H1 (cell line): ENCODE measurements around the gene CXADR. TPM values are rescaled to one million over a fixed set of nuclear protein-coding genes. Genes with fewer than 3 reads are reported as not detected.

ENCODE experiments used
- CTCF ChIA-PET: fragments of 300-600 bp; sonication (Branson Sonifier 250); formaldehyde crosslinking; loops from one replicate; lab custom pipeline; 2021; ENCODE audit not compliant: partially characterized antibody; lab: Charles Lee
- POLR2A ChIA-PET: fragments of 300-600 bp; sonication (Branson Sonifier 250); formaldehyde crosslinking; loops from one replicate; lab custom pipeline; 2021; ENCODE audit warnings: inconsistent platforms; ENCODE audit not compliant: partially characterized antibody; lab: Charles Lee
- DNase-seq, 2 experiments: peaks; one replicate each; pipeline versions ENCODE4 v3.0.0 to v3.0.0-alpha.2; 2010 to 2022; ENCODE audit warnings: low spot score in 2 of 2, low read depth in 1 of 2, mixed read lengths in 1 of 2
- FAIRE-seq: peaks from 2 replicates; lab custom pipeline; 2011; peaks lifted over from hg19 to GRCh38; lab: Jason Lieb, UNC
- H2AFZ ChIP-seq: 2 replicates; pipeline ENCODE4 v1.8.1; 2012; ENCODE audit warnings: low read length, inconsistent platforms
- H2AK5ac ChIP-seq: 2 replicates; pipeline ENCODE4 v1.6.1; 2013; ENCODE audit warnings: low read depth, low read length
- H2BK120ac ChIP-seq: replicated peaks from 2 replicates; pipeline ENCODE3; 2013; ENCODE audit warnings: low read depth, low read length, inconsistent platforms
- H2BK12ac ChIP-seq: 2 replicates; pipeline ENCODE4 v1.6.1; 2013; ENCODE audit warnings: low read depth, low read length
- H2BK15ac ChIP-seq: 2 replicates; pipeline ENCODE4 v1.6.1; 2013; ENCODE audit warnings: low read length
- H2BK20ac ChIP-seq: 2 replicates; pipeline ENCODE4 v1.6.1; 2013; ENCODE audit warnings: low read length
- H2BK5ac ChIP-seq: 2 replicates; pipeline ENCODE4 v1.6.1; 2013; ENCODE audit warnings: low read depth, low read length
- H3K14ac ChIP-seq: 2 replicates; pipeline ENCODE4 v1.6.1; 2013; ENCODE audit warnings: inconsistent platforms; ENCODE audit not compliant: insufficient read length
- H3K18ac ChIP-seq: 2 replicates; pipeline ENCODE4 v1.6.1; 2013; ENCODE audit warnings: low read length; ENCODE audit errors: extremely low read depth
- H3K23ac ChIP-seq: 2 replicates; pipeline ENCODE4 v1.6.1; 2013; ENCODE audit warnings: inconsistent platforms; ENCODE audit not compliant: insufficient read length
- H3K23me2 ChIP-seq: 2 replicates; pipeline ENCODE4 v1.6.1; 2013; ENCODE audit warnings: low read depth, low read length
- H3K27ac ChIP-seq: 2 replicates; pipeline ENCODE4 v1.6.1; 2011; ENCODE audit warnings: low read depth, low read length, inconsistent platforms
- H3K27me3 ChIP-seq, 4 experiments: replicated peaks in 1 of 4; 1 replicate in 1 of 4; 2 replicates in 3 of 4; pipeline versions ENCODE4 v1.6.1 to v1.8.1; 2011 to 2013; ENCODE audit warnings: low read length in 3 of 4, mild to moderate bottlenecking in 3 of 4, inconsistent platforms in 2 of 4, mixed read lengths in 2 of 4, moderate library complexity in 1 of 4; ENCODE audit not compliant: control insufficient read depth in 3 of 4, insufficient read depth in 3 of 4; ENCODE audit errors: extremely low read depth in 1 of 4
- H3K36me3 ChIP-seq, 4 experiments: 2 replicates each; pipeline versions ENCODE4 v1.6.1 to v1.8.1; 2011 to 2013; ENCODE audit warnings: mild to moderate bottlenecking in 4 of 4, low read length in 3 of 4, moderate library complexity in 2 of 4, control low read depth in 1 of 4, inconsistent platforms in 1 of 4; ENCODE audit not compliant: insufficient read depth in 4 of 4, control insufficient read depth in 2 of 4
- H3K4ac ChIP-seq: replicated peaks from 2 replicates; pipeline ENCODE3; 2013; ENCODE audit warnings: low read length, low read depth, mixed read lengths, inconsistent platforms; ENCODE audit not compliant: insufficient read length
- H3K4me1 ChIP-seq, 4 experiments: replicated peaks in 1 of 4; 1 replicate in 1 of 4; 2 replicates in 3 of 4; pipeline versions ENCODE4 v1.6.1 to v1.8.1; 2011 to 2013; ENCODE audit warnings: low read length in 3 of 4, inconsistent platforms in 2 of 4, mixed read lengths in 1 of 4; ENCODE audit not compliant: insufficient read depth in 4 of 4, control insufficient read depth in 3 of 4
- H3K4me2 ChIP-seq, 2 experiments: 2 replicates each; pipeline versions ENCODE4 v1.6.1 to v1.8.1; 2011 to 2013; ENCODE audit warnings: low read depth in 2 of 2, low read length in 2 of 2, control low read depth in 1 of 2, inconsistent platforms in 1 of 2, mild to moderate bottlenecking in 1 of 2; ENCODE audit not compliant: insufficient read depth in 1 of 2
- H3K4me3 ChIP-seq, 4 experiments: fragments of 200-600, 300-600 bp in 1 of 4; sonication (generic), shearing (Covaris generic), sonication (Bioruptor Twin) in 1 of 4; 2 replicates each; pipeline versions ENCODE4 v1.5.1 to v1.8.1; 2011 to 2016; ENCODE audit warnings: low read length in 4 of 4, low read depth in 3 of 4, control low read depth in 2 of 4, inconsistent platforms in 2 of 4, mild to moderate bottlenecking in 2 of 4, mixed read lengths in 1 of 4, moderate library complexity in 1 of 4; ENCODE audit not compliant: insufficient read depth in 2 of 4; ENCODE audit errors: extremely low read depth in 1 of 4
- H3K56ac ChIP-seq: replicated peaks from 2 replicates; pipeline ENCODE3; 2013; ENCODE audit warnings: low read depth, mild to moderate bottlenecking, mixed read lengths, low read length, inconsistent platforms; ENCODE audit not compliant: insufficient read length
- H3K79me1 ChIP-seq: 2 replicates; pipeline ENCODE4 v1.6.1; 2013; ENCODE audit warnings: low read depth, low read length, control low read depth
- H3K79me2 ChIP-seq, 2 experiments: 2 replicates each; pipeline versions ENCODE4 v1.6.1 to v1.8.1; 2012 to 2013; ENCODE audit warnings: low read length in 2 of 2, mild to moderate bottlenecking in 2 of 2, inconsistent platforms in 1 of 2; ENCODE audit not compliant: insufficient read depth in 2 of 2, control insufficient read depth in 1 of 2
- H3K9ac ChIP-seq, 4 experiments: replicated peaks in 1 of 4; 1 replicate in 1 of 4; 2 replicates in 3 of 4; pipeline versions ENCODE4 v1.6.1 to v1.8.1; 2011 to 2013; ENCODE audit warnings: low read depth in 3 of 4, low read length in 3 of 4, control low read depth in 2 of 4, mild to moderate bottlenecking in 2 of 4, moderate library complexity in 2 of 4, inconsistent platforms in 1 of 4; ENCODE audit errors: extremely low read depth in 1 of 4
- H3K9me3 ChIP-seq, 2 experiments: 2 replicates each; pipeline versions ENCODE4 v1.6.1 to v1.8.1; 2012 to 2013; ENCODE audit warnings: mild to moderate bottlenecking in 2 of 2, moderate library complexity in 2 of 2, control low read depth in 1 of 2, inconsistent platforms in 1 of 2, low read depth in 1 of 2, low read length in 1 of 2, mixed read lengths in 1 of 2; ENCODE audit not compliant: insufficient read depth in 2 of 2
- H4K20me1 ChIP-seq, 2 experiments: replicated peaks in 1 of 2; 2 replicates each; pipeline versions ENCODE3 to v1.8.1; 2011 to 2013; ENCODE audit warnings: inconsistent platforms in 2 of 2, low read length in 2 of 2, mild to moderate bottlenecking in 1 of 2; ENCODE audit not compliant: insufficient read depth in 2 of 2, control insufficient read depth in 1 of 2
- H4K5ac ChIP-seq: 2 replicates; pipeline ENCODE4 v1.6.1; 2013; ENCODE audit warnings: low read length, low read depth, mixed read lengths, inconsistent platforms; ENCODE audit not compliant: insufficient read length
- H4K8ac ChIP-seq: 2 replicates; pipeline ENCODE4 v1.8.0; 2013; ENCODE audit warnings: mild to moderate bottlenecking, moderate library complexity, low read length, inconsistent platforms; ENCODE audit not compliant: insufficient read depth; ENCODE audit errors: extremely low read depth
- H4K91ac ChIP-seq: replicated peaks from 2 replicates; pipeline ENCODE3; 2013; ENCODE audit warnings: low read length, mixed read lengths, inconsistent platforms; ENCODE audit not compliant: insufficient read length
- ASH2L ChIP-seq: fragments of 200-600, 300-600 bp; sonication (generic); IDR thresholded peaks from one replicate; pipeline ENCODE4 v1.7.1; 2017; ENCODE audit warnings: low read length
- ATF2 ChIP-seq: IDR thresholded peaks from 2 replicates; pipeline ENCODE4 v1.6.1; 2012; ENCODE audit warnings: low read length, inconsistent platforms
- CHD2 ChIP-seq: IDR thresholded peaks from 2 replicates; pipeline ENCODE4 v1.6.1; 2012; ENCODE audit warnings: low read length, improper control_type of control experiment
- GABPA ChIP-seq: IDR thresholded peaks from 2 replicates; pipeline ENCODE4 v1.6.1; 2011; ENCODE audit warnings: mild to moderate bottlenecking, low read length, moderate library complexity, borderline replicate concordance; ENCODE audit not compliant: insufficient read depth
- KDM1A ChIP-seq: fragments of 200-600, 300-600 bp; sonication (generic); IDR thresholded peaks from 2 replicates; pipeline ENCODE4 v1.7.1; 2016; ENCODE audit warnings: mild to moderate bottlenecking, low read length, borderline replicate concordance
- KDM5A ChIP-seq: fragments of 200-600 bp; IDR thresholded peaks from 2 replicates; pipeline ENCODE4 v1.7.1; 2012; ENCODE audit warnings: mild to moderate bottlenecking, low read length, inconsistent platforms, mixed read lengths
- NANOG ChIP-seq: IDR thresholded peaks from 2 replicates; pipeline ENCODE4 v1.6.1; 2011; ENCODE audit warnings: low read length, low read depth, mild to moderate bottlenecking, inconsistent platforms; ENCODE audit not compliant: insufficient read depth, poor library complexity, severe bottlenecking
- RAD21 ChIP-seq, 2 experiments: IDR thresholded peaks in 1 of 2; conservative IDR thresholded peaks in 1 of 2; 2 replicates each; pipeline ENCODE4 v1.6.1; 2011; ENCODE audit warnings: low read depth in 2 of 2, low read length in 2 of 2, improper control_type of control experiment in 1 of 2, inconsistent platforms in 1 of 2, mild to moderate bottlenecking in 1 of 2, moderate library complexity in 1 of 2
- RXRA ChIP-seq: IDR thresholded peaks from 2 replicates; pipeline ENCODE4 v1.6.1; 2011; ENCODE audit warnings: low read depth, mild to moderate bottlenecking, low read length, moderate library complexity; ENCODE audit not compliant: insufficient read depth
- TAF7 ChIP-seq: optimal IDR thresholded peaks from 2 replicates; pipeline ENCODE3; 2011; ENCODE audit warnings: low read depth, mild to moderate bottlenecking, inconsistent platforms, low read length, moderate library complexity, borderline replicate concordance
- YY1 ChIP-seq: IDR thresholded peaks from 2 replicates; pipeline ENCODE4 v1.6.1; 2011; ENCODE audit warnings: low read depth, mild to moderate bottlenecking, low read length
- WGBS, 2 experiments: shearing (Covaris generic) in 1 of 2; methylation state at CpG; one replicate each; pipeline versions ENCODE4 v1.1.6 to v1.1.7; 2013 to 2015; ENCODE audit warnings: low lambda C conversion rate in 2 of 2, mixed read lengths in 2 of 2, inconsistent platforms in 1 of 2, low coverage in 1 of 2, missing lambda C conversion rate in 1 of 2; ENCODE audit not compliant: insufficient replicate concordance in 2 of 2, insufficient coverage in 1 of 2, insufficient read length in 1 of 2; ENCODE audit errors: extremely low coverage in 1 of 2, missing lambda C conversion rate in 1 of 2; 5-methylcytosine and 5-hydroxymethylcytosine counted together
- polyA plus RNA-seq, 7 experiments: library from polyadenylated mRNA; depleted of rRNA in 3 of 7; stranded (reverse) in 5 of 7; unstranded in 2 of 7; fragments of >200 nt in 5 of 7; fragments of 200-250 nt in 2 of 7; gene quantifications; 1 replicate in 5 of 7; 2 replicates in 1 of 7; 4 replicates in 1 of 7; pipeline versions ENCODE4 v1.2.1 to v1.2.3, GENCODE V29; 2011 to 2013; ENCODE audit warnings: missing spikeins in 2 of 7, mixed read lengths in 2 of 7
- total RNA-seq: library from RNA; stranded (reverse); fragmentation: NEBNext Ultra II Directional; extraction: Animal tissue kit (Norgen Biotek cat#: 25700); gene quantifications from 2 replicates; pipeline ENCODE4 v1.2.1, GENCODE V29; 2021

CXADR gene
- total and polyA plus RNA-seq, 2 of the 8 experiments (the other 6 are each of a cell fraction or from before 2014, with no cell fraction given), result 45.6 to 145 TPM

- H3K4ac ChIP-seq, result no peak overlapping the region
- no peak overlapping the region for H4K8ac ChIP-seq
- DNase-seq (no peak), FAIRE-seq (no peak)
- ChIA-PET CTCF (no interaction called here), POLR2A (no interaction called here)
- no peaks in the 10 kb centered on the region for H3K79me1 ChIP-seq
- no peak overlapping the region for H2AK5ac ChIP-seq
- no peak overlapping the region for H4K5ac ChIP-seq
- H3K27ac ChIP-seq, result no peak overlapping the region
- no peak overlapping the region for H2BK15ac ChIP-seq
- no peak for TF ChIP-seq KDM1A
- TF ChIP-seq RXRA, result no peak
- no peak for TF ChIP-seq TAF7
- TF ChIP-seq NANOG, result no peak
- TF ChIP-seq CHD2, result no peak
- TF ChIP-seq ASH2L, result no peak
- no peak for TF ChIP-seq RAD21 (IDR thresholded peaks at IDR 0.05 in 1 of 2, conservative IDR thresholded peaks at IDR 0.05 in 1 of 2; ENCODE audit: low read depth in 2 of 2, low read length in 2 of 2)
- no peak for TF ChIP-seq YY1
- no peak for TF ChIP-seq ATF2
- no peak for TF ChIP-seq GABPA
- no peak for TF ChIP-seq KDM5A
- no peak overlapping the region for H3K14ac ChIP-seq
- H3K79me2 ChIP-seq, result peaks cover 0 to 3% of the 10 kb centered on the region in 2 experiments; a peak in 2 of 4 replicates
- H3K9ac ChIP-seq, result no peak overlapping the region
- no peak overlapping the region for H2AFZ ChIP-seq
- no peak overlapping the region for H4K91ac ChIP-seq
- H3K23me2 ChIP-seq, result no peaks in the 10 kb centered on the region
- H3K23ac ChIP-seq, result no peak overlapping the region
- H3K4me1 ChIP-seq, result no peaks in the 10 kb centered on the region
- H2BK12ac ChIP-seq, result no peak overlapping the region
- H3K4me2 ChIP-seq, result no peak overlapping the region
- H4K20me1 ChIP-seq, result peaks cover 0 to 2% of the 10 kb centered on the region in 2 experiments
- 83% methylated on average over 1 of the region's 1 CpG; no CpG with 5 or more reads in 1 of the 2 experiments for WGBS, 2 experiments
- no peaks in the 10 kb centered on the region; a peak in 1 of 8 replicates for H3K36me3 ChIP-seq
- H3K4me3 ChIP-seq, result no peak overlapping the region
- H2BK20ac ChIP-seq, result no peak overlapping the region
- no peak overlapping the region for H2BK120ac ChIP-seq
- H3K9me3 ChIP-seq, result no peaks in the 10 kb centered on the region
- H3K56ac ChIP-seq, result no peak overlapping the region
- H2BK5ac ChIP-seq, result no peak overlapping the region
- no peak overlapping the region for H3K18ac ChIP-seq
- H3K27me3 ChIP-seq, result no peaks in the 10 kb centered on the region
Observed at GRCh38 chr21:17577701-17578100, 64.9 kb downstream of the CXADR start.
